ENCODE measurements around the gene MYADM. TPM values are rescaled to one million over a fixed set of nuclear protein-coding genes. Genes with fewer than 3 reads are reported as not detected.

MYADM gene
- total and polyA plus RNA-seq, 2 of the 13 experiments (the other 11 are each of a cell fraction or from before 2014, with no cell fraction given): 19.9 to 38.1 TPM

- TF ChIP-seq, protein P1, sequence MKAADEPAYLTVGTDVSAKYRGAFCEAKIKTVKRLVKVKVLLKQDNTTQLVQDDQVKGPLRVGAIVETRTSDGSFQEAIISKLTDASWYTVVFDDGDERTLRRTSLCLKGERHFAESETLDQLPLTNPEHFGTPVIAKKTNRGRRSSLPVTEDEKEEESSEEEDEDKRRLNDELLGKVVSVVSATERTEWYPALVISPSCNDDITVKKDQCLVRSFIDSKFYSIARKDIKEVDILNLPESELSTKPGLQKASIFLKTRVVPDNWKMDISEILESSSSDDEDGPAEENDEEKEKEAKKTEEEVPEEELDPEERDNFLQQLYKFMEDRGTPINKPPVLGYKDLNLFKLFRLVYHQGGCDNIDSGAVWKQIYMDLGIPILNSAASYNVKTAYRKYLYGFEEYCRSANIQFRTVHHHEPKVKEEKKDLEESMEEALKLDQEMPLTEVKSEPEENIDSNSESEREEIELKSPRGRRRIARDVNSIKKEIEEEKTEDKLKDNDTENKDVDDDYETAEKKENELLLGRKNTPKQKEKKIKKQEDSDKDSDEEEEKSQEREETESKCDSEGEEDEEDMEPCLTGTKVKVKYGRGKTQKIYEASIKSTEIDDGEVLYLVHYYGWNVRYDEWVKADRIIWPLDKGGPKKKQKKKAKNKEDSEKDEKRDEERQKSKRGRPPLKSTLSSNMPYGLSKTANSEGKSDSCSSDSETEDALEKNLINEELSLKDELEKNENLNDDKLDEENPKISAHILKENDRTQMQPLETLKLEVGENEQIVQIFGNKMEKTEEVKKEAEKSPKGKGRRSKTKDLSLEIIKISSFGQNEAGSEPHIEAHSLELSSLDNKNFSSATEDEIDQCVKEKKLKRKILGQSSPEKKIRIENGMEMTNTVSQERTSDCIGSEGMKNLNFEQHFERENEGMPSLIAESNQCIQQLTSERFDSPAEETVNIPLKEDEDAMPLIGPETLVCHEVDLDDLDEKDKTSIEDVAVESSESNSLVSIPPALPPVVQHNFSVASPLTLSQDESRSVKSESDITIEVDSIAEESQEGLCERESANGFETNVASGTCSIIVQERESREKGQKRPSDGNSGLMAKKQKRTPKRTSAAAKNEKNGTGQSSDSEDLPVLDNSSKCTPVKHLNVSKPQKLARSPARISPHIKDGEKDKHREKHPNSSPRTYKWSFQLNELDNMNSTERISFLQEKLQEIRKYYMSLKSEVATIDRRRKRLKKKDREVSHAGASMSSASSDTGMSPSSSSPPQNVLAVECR (CRISPR knock-in tag; IDR thresholded peaks at IDR 0.05; ENCODE audit: borderline replicate concordance): peak; percentile 25; the same call in 1 of the 2 replicates
- TF ChIP-seq MEIS1 (CRISPR knock-in tag; IDR thresholded peaks at IDR 0.05; ENCODE audit: borderline replicate concordance) (no peak), DZIP1 (CRISPR knock-in tag; IDR thresholded peaks at IDR 0.05) (no peak), PAXIP1 (CRISPR knock-in tag; conservative IDR thresholded peaks at IDR 0.05) (no peak), ZNF205 (CRISPR knock-in tag; IDR thresholded peaks at IDR 0.05) (no peak), ZNF687 (CRISPR knock-in tag; IDR thresholded peaks at IDR 0.05) (peak; percentile 60), MEIS2 (CRISPR knock-in tag; IDR thresholded peaks at IDR 0.05) (0 out of 2 replicates have a peak, but pooled peaks have one; percentile 43), TOE1 (CRISPR knock-in tag; IDR thresholded peaks at IDR 0.05) (no peak)
- TF ChIP-seq, protein P2, sequence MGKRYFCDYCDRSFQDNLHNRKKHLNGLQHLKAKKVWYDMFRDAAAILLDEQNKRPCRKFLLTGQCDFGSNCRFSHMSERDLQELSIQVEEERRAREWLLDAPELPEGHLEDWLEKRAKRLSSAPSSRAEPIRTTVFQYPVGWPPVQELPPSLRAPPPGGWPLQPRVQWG (CRISPR knock-in tag; IDR thresholded peaks at IDR 0.05; ENCODE audit: borderline replicate concordance, low read depth): no peak
- TF ChIP-seq, protein P3, sequence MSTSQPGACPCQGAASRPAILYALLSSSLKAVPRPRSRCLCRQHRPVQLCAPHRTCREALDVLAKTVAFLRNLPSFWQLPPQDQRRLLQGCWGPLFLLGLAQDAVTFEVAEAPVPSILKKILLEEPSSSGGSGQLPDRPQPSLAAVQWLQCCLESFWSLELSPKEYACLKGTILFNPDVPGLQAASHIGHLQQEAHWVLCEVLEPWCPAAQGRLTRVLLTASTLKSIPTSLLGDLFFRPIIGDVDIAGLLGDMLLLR (CRISPR knock-in tag; IDR thresholded peaks at IDR 0.05): no peak
Observed at GRCh38 chr19:53881482-53882390, 14.1 kb downstream of the MYADM start, which contains the start of gene PRKCG (continued).

Measured in HepG2 (cell line).